CD4-positive, CD25-positive, alpha-beta regulatory T cell (primary cell): ENCODE measurements around the gene UHMK1. TPM values are rescaled to one million over a fixed set of nuclear protein-coding genes. Genes with fewer than 3 reads are reported as not detected.

Experiments used
- ATAC-seq, 2 donors: fragments of 150-1000 bp; cut with Tn5 transposase; one replicate each; pipeline ENCODE4 v1.10.0; 2021; ENCODE audit warnings: low read depth in 2 of 2, moderate number of reproducible peaks in 2 of 2, moderate library complexity in 1 of 2
- DNase-seq, 3 donors: peaks; one replicate each; pipeline versions ENCODE4 v3.0.0 to v3.0.0-alpha.2; 2012 to 2022; ENCODE audit warnings: mixed read lengths in 1 of 3
- H3K27ac ChIP-seq: one replicate; pipeline ENCODE4 v1.7.0; 2013; ENCODE audit warnings: mild to moderate bottlenecking, low read length; ENCODE audit not compliant: insufficient read depth, poor library complexity, severe bottlenecking
- H3K27me3 ChIP-seq: one replicate; pipeline ENCODE4 v1.7.0; 2013; ENCODE audit warnings: low read length; ENCODE audit not compliant: control insufficient read depth, insufficient read depth
- H3K36me3 ChIP-seq: one replicate; pipeline ENCODE4 v1.7.0; 2013; ENCODE audit warnings: mild to moderate bottlenecking, low read length, moderate library complexity; ENCODE audit not compliant: control insufficient read depth, insufficient read depth
- H3K4me1 ChIP-seq: 2 replicates; pipeline ENCODE4 v1.7.0; 2013; ENCODE audit warnings: mild to moderate bottlenecking, low read length; ENCODE audit not compliant: insufficient read depth, control insufficient read depth, poor library complexity, severe bottlenecking
- H3K4me3 ChIP-seq: one replicate; pipeline ENCODE4 v1.7.0; 2013; ENCODE audit warnings: low read depth, mild to moderate bottlenecking, low read length, moderate library complexity
- H3K9me3 ChIP-seq, 2 experiments: 1 replicate in 1 of 2; 2 replicates in 1 of 2; pipeline ENCODE4 v1.7.0; 2013; ENCODE audit warnings: low read length in 2 of 2, mild to moderate bottlenecking in 1 of 2, moderate library complexity in 1 of 2; ENCODE audit not compliant: control insufficient read depth in 2 of 2
- H3K27ac Mint-ChIP-seq, 3 donors: one replicate each; pipeline ENCODE4 v1.8.0; 2020 to 2022; ENCODE audit warnings: mild to moderate bottlenecking in 3 of 3, mixed read lengths in 3 of 3, moderate library complexity in 2 of 3
- H3K27me3 Mint-ChIP-seq: one replicate; pipeline ENCODE4 v1.8.0; 2022; ENCODE audit warnings: mild to moderate bottlenecking, mixed read lengths
- H3K36me3 Mint-ChIP-seq: one replicate; pipeline ENCODE4 v1.8.0; 2020; ENCODE audit warnings: mixed read lengths
- H3K4me1 Mint-ChIP-seq, 4 donors: one replicate each; pipeline ENCODE4 v1.8.0; 2020 to 2022; ENCODE audit warnings: mixed read lengths in 4 of 4, mild to moderate bottlenecking in 1 of 4
- H3K4me3 Mint-ChIP-seq, 4 donors: one replicate each; pipeline ENCODE4 v1.8.0; 2020 to 2022; ENCODE audit warnings: mild to moderate bottlenecking in 4 of 4, mixed read lengths in 4 of 4, moderate library complexity in 3 of 4
- H3K9me3 Mint-ChIP-seq, 7 donors: one replicate each; pipeline ENCODE4 v1.8.0; 2020 to 2022; ENCODE audit warnings: mixed read lengths in 7 of 7, mild to moderate bottlenecking in 3 of 7, moderate library complexity in 2 of 7
- polyA plus RNA-seq, 4 donors: library from polyadenylated mRNA; unstranded; fragments of 300-500 nt; fragmentation: Illumina TruSeq; gene quantifications; one replicate each; pipeline ENCODE4 v1.2.3, GENCODE V29; 2021
- total RNA-seq: library from RNA; stranded (reverse); gene quantifications from one replicate; pipeline ENCODE4 v1.2.3, GENCODE V29; 2022

Gene UHMK1
- total and polyA plus RNA-seq, 5 donors from 2014 or later: 55.8 to 60.9 (median 56.8) TPM

GRCh38 chr1:162470216-162470615, 27.4 kb upstream of the UHMK1 start:
- ATAC-seq: no peak
- H3K27ac Mint-ChIP-seq: no peak overlapping the region
- DNase-seq: no peak
- Histone ChIP-seq H3K9me3 (no peaks in the 10 kb centered on the region), H3K4me1 (no peaks in the 10 kb centered on the region), H3K36me3 (no peaks in the 10 kb centered on the region), H3K27me3 (peaks cover 6% of the 10 kb centered on the region), H3K4me3 (no peak overlapping the region), H3K27ac (no peak overlapping the region)
- H3K36me3 Mint-ChIP-seq: no peaks in the 10 kb centered on the region
- H3K4me1 Mint-ChIP-seq: no peaks in the 10 kb centered on the region
- H3K27me3 Mint-ChIP-seq: peaks cover 13% of the 10 kb centered on the region
- peaks cover 0 to 7% (median 0%) of the 10 kb centered on the region in 7 donors for H3K9me3 Mint-ChIP-seq
- H3K4me3 Mint-ChIP-seq: no peak overlapping the region

- Histone ChIP-seq H3K9me3 (no peaks in the 10 kb centered on the region), H3K4me3 (no peak overlapping the region), H3K36me3 (no peaks in the 10 kb centered on the region), H3K27me3 (peaks cover 6% of the 10 kb centered on the region), H3K4me1 (no peaks in the 10 kb centered on the region), H3K27ac (no peak overlapping the region)
- peaks cover 13% of the 10 kb centered on the region for H3K27me3 Mint-ChIP-seq
- ATAC-seq: no peak
- no peak for DNase-seq
- no peak overlapping the region for H3K4me3 Mint-ChIP-seq
- H3K36me3 Mint-ChIP-seq: no peaks in the 10 kb centered on the region
- peaks cover 0 to 13% (median 2%) of the 10 kb centered on the region in 7 donors for H3K9me3 Mint-ChIP-seq
- H3K4me1 Mint-ChIP-seq: no peaks in the 10 kb centered on the region
- H3K27ac Mint-ChIP-seq: no peak overlapping the region
Measured at GRCh38 chr1:162471290-162471853, 26.2 kb upstream of the UHMK1 start.

GRCh38 chr1:162475089-162475488, 22.5 kb upstream of the UHMK1 start:
- no peaks in the 10 kb centered on the region for H3K9me3 ChIP-seq
- no peak for ATAC-seq
- DNase-seq: no peak
- Mint-ChIP-seq H3K4me3 (no peak overlapping the region), H3K27ac (no peak overlapping the region), H3K36me3 (no peaks in the 10 kb centered on the region), H3K4me1 (no peaks in the 10 kb centered on the region), H3K27me3 (peaks cover 22% of the 10 kb centered on the region), H3K9me3 (peaks cover 0 to 11% (median 6%) of the 10 kb centered on the region in 7 donors)
- no peak overlapping the region for H3K4me3 ChIP-seq
- no peaks in the 10 kb centered on the region for H3K4me1 ChIP-seq
- H3K36me3 ChIP-seq: no peaks in the 10 kb centered on the region
- no peak overlapping the region for H3K27ac ChIP-seq
- no peaks in the 10 kb centered on the region for H3K27me3 ChIP-seq

GRCh38 chr1:162475539-162476185, 22.0 kb upstream of the UHMK1 start:
- no peaks in the 10 kb centered on the region for H3K36me3 Mint-ChIP-seq
- Histone ChIP-seq H3K9me3 (no peaks in the 10 kb centered on the region), H3K36me3 (no peaks in the 10 kb centered on the region), H3K4me3 (no peak overlapping the region), H3K27me3 (no peaks in the 10 kb centered on the region), H3K4me1 (no peaks in the 10 kb centered on the region), H3K27ac (no peak overlapping the region)
- no peak overlapping the region for H3K27ac Mint-ChIP-seq
- H3K9me3 Mint-ChIP-seq: peaks cover 0 to 11% (median 5%) of the 10 kb centered on the region in 7 donors
- no peak for ATAC-seq
- peaks cover 27% of the 10 kb centered on the region for H3K27me3 Mint-ChIP-seq
- H3K4me1 Mint-ChIP-seq: no peaks in the 10 kb centered on the region
- DNase-seq: no peak
- no peak overlapping the region for H3K4me3 Mint-ChIP-seq

- Histone ChIP-seq H3K9me3 (no peaks in the 10 kb centered on the region), H3K27me3 (no peaks in the 10 kb centered on the region), H3K4me3 (no peak overlapping the region), H3K27ac (no peak overlapping the region), H3K36me3 (no peaks in the 10 kb centered on the region), H3K4me1 (no peaks in the 10 kb centered on the region)
- Mint-ChIP-seq H3K27me3 (peaks cover 27% of the 10 kb centered on the region), H3K36me3 (no peaks in the 10 kb centered on the region), H3K4me1 (no peaks in the 10 kb centered on the region), H3K4me3 (no peak overlapping the region), H3K27ac (no peak overlapping the region), H3K9me3 (peaks cover 0 to 11% (median 5%) of the 10 kb centered on the region in 7 donors)
- DNase-seq (no peak), ATAC-seq (no peak)
Measured at GRCh38 chr1:162476620-162477019, 21.0 kb upstream of the UHMK1 start.

- H3K9me3 Mint-ChIP-seq: peaks cover 0 to 4% (median 0%) of the 10 kb centered on the region in 7 donors
- no peaks in the 10 kb centered on the region for H3K4me1 ChIP-seq
- ATAC-seq (no peak), DNase-seq (no peak)
- no peaks in the 10 kb centered on the region for H3K36me3 Mint-ChIP-seq
- H3K27me3 ChIP-seq: peaks cover 6% of the 10 kb centered on the region
- no peak overlapping the region for H3K4me3 ChIP-seq
- H3K27ac Mint-ChIP-seq: no peak overlapping the region
- H3K4me1 Mint-ChIP-seq: no peaks in the 10 kb centered on the region
- no peak overlapping the region for H3K27ac ChIP-seq
- no peak overlapping the region for H3K4me3 Mint-ChIP-seq
- no peaks in the 10 kb centered on the region for H3K36me3 ChIP-seq
- peaks cover 26% of the 10 kb centered on the region for H3K27me3 Mint-ChIP-seq
- H3K9me3 ChIP-seq: no peaks in the 10 kb centered on the region
Measured at GRCh38 chr1:162485236-162485635, 12.4 kb upstream of the UHMK1 start.

GRCh38 chr1:162487241-162487640, 10.4 kb upstream of the UHMK1 start:
- Histone ChIP-seq H3K27ac (no peak overlapping the region), H3K36me3 (no peaks in the 10 kb centered on the region), H3K4me3 (no peak overlapping the region), H3K9me3 (no peaks in the 10 kb centered on the region), H3K4me1 (no peaks in the 10 kb centered on the region), H3K27me3 (peaks cover 17% of the 10 kb centered on the region)
- Mint-ChIP-seq H3K9me3 (peaks cover 0 to 3% (median 0%) of the 10 kb centered on the region in 7 donors), H3K4me1 (no peaks in the 10 kb centered on the region), H3K27me3 (peaks cover 27% of the 10 kb centered on the region), H3K27ac (no peak overlapping the region), H3K4me3 (no peak overlapping the region), H3K36me3 (no peaks in the 10 kb centered on the region)
- DNase-seq (no peak), ATAC-seq (no peak)

GRCh38 chr1:162488219-162488618, 9.4 kb upstream of the UHMK1 start:
- Histone ChIP-seq H3K4me3 (no peak overlapping the region), H3K36me3 (no peaks in the 10 kb centered on the region), H3K9me3 (no peaks in the 10 kb centered on the region), H3K27ac (no peak overlapping the region), H3K27me3 (peaks cover 17% of the 10 kb centered on the region), H3K4me1 (no peaks in the 10 kb centered on the region)
- ATAC-seq (no peak), DNase-seq (no peak)
- no peaks in the 10 kb centered on the region for H3K36me3 Mint-ChIP-seq
- H3K27me3 Mint-ChIP-seq: peaks cover 34% of the 10 kb centered on the region
- H3K4me1 Mint-ChIP-seq: no peaks in the 10 kb centered on the region
- no peak overlapping the region for H3K4me3 Mint-ChIP-seq
- H3K27ac Mint-ChIP-seq: no peak overlapping the region
- H3K9me3 Mint-ChIP-seq: peaks cover 0 to 3% (median 0%) of the 10 kb centered on the region in 7 donors
